HG02678 (cell line): Measurements from ENCODE around the gene DCP1B.

Experiments used
- ATAC-seq: cut with Tn5 transposase; IDR thresholded peaks from one replicate; pipeline ENCODE4 v1.9.1; 2021; ENCODE audit warnings: mild to moderate bottlenecking, moderate library complexity; ENCODE audit not compliant: unreplicated experiment

Gene DCP1B

GRCh38 chr12:1922985-1923384 is 81.3 kb downstream of the DCP1B start:
- no peak for ATAC-seq

- peak; percentile 47 for ATAC-seq
These were observed 82.1 kb downstream of the DCP1B start for GRCh38 chr12:1922075-1922709.

GRCh38 chr12:1920971-1921370 is 83.3 kb downstream of the DCP1B start:
- no peak for ATAC-seq

GRCh38 chr12:1920436-1920835 is 83.8 kb downstream of the DCP1B start:
- no peak for ATAC-seq

- no peak for ATAC-seq
These were observed 84.5 kb downstream of the DCP1B start for GRCh38 chr12:1919763-1920162.

- no peak for ATAC-seq
These were observed 85.0 kb downstream of the DCP1B start for GRCh38 chr12:1919284-1919683.

GRCh38 chr12:1918884-1919236 is 85.4 kb downstream of the DCP1B start:
- no peak for ATAC-seq

GRCh38 chr12:1918081-1918883 is 86.0 kb downstream of the DCP1B start, which contains the start of gene CACNA2D4:
TSS of gene CACNA2D4 (minus strand) at chr12:1918652. CDS start at chr12:1918473, 179 bp downstream.
- no peak for ATAC-seq

- no peak for ATAC-seq
These were observed 86.8 kb downstream of the DCP1B start for GRCh38 chr12:1917172-1918070.

GRCh38 chr12:1916371-1917171 is 87.7 kb downstream of the DCP1B start:
- ATAC-seq = no peak

- ATAC-seq = no peak
These were observed 88.9 kb downstream of the DCP1B start for GRCh38 chr12:1915082-1915968.

GRCh38 chr12:1914114-1914911 is 89.9 kb downstream of the DCP1B start:
- ATAC-seq = no peak

- ATAC-seq = no peak
These were observed 90.7 kb downstream of the DCP1B start for GRCh38 chr12:1913377-1914113.

GRCh38 chr12:1912580-1913376 is 91.5 kb downstream of the DCP1B start:
- ATAC-seq = no peak

GRCh38 chr12:1911598-1912575 is 92.4 kb downstream of the DCP1B start:
- no peak for ATAC-seq

- ATAC-seq = no peak
These were observed 93.8 kb downstream of the DCP1B start for GRCh38 chr12:1910468-1910867.
